H1 (cell line): Measurements from ENCODE around the gene FOXL3. TPM values are rescaled to one million over a fixed set of nuclear protein-coding genes. Genes with fewer than 3 reads are reported as not detected.

Experiments
- CBX5 ChIP-seq: fragments of 300-800, 300-1000 bp; sonication (generic); IDR thresholded peaks from 2 replicates; pipeline ENCODE4 v1.7.1; 2016; ENCODE audit warnings: antibody characterized with exemption, low read length, low read depth
- CHD7 ChIP-seq: fragments of 300-600 bp; sonication (generic); IDR thresholded peaks from 2 replicates; pipeline ENCODE4 v1.7.1; 2012; ENCODE audit warnings: low read length, moderate library complexity, mild to moderate bottlenecking, inconsistent platforms; ENCODE audit not compliant: insufficient replicate concordance
- CREB1 ChIP-seq: IDR thresholded peaks from 2 replicates; pipeline ENCODE4 v1.6.1; 2012; ENCODE audit warnings: inconsistent platforms
- EP300 ChIP-seq, 2 experiments: IDR thresholded peaks; 1 replicate in 1 of 2; 2 replicates in 1 of 2; pipeline ENCODE4 v1.6.1; 2011 to 2012; ENCODE audit warnings: low read depth in 2 of 2, low read length in 2 of 2, mild to moderate bottlenecking in 2 of 2, borderline replicate concordance in 1 of 2, inconsistent platforms in 1 of 2, moderate library complexity in 1 of 2
- GTF2F1 ChIP-seq: IDR thresholded peaks from 2 replicates; pipeline ENCODE4 v1.6.1; 2012; ENCODE audit warnings: low read depth, low read length, improper control_type of control experiment, borderline replicate concordance
- MAFK ChIP-seq: IDR thresholded peaks from 2 replicates; pipeline ENCODE4 v1.6.1; 2012; ENCODE audit warnings: low read depth, mild to moderate bottlenecking, improper control_type of control experiment, low read length
- RFX5 ChIP-seq: IDR thresholded peaks from 2 replicates; pipeline ENCODE4 v1.6.1; 2011; ENCODE audit warnings: low read depth, low read length, improper control_type of control experiment, borderline replicate concordance
- SAP30 ChIP-seq: fragments of 300-600 bp; sonication (generic); IDR thresholded peaks from 2 replicates; pipeline ENCODE4 v1.7.1; 2012; ENCODE audit warnings: low read length, moderate library complexity, mild to moderate bottlenecking, inconsistent platforms; ENCODE audit not compliant: insufficient read depth, insufficient replicate concordance
- SIRT6 ChIP-seq: IDR thresholded peaks from one replicate; pipeline ENCODE4 v1.7.1; 2012; ENCODE audit warnings: low read length, inconsistent platforms
- SUZ12 ChIP-seq: fragments of 200-600 bp; sonication (generic); IDR thresholded peaks from 2 replicates; pipeline ENCODE4 v1.6.1; 2012; ENCODE audit warnings: mild to moderate bottlenecking, inconsistent platforms, low read length, moderate library complexity, mixed read lengths
- TAF7 ChIP-seq: optimal IDR thresholded peaks from 2 replicates; pipeline ENCODE3; 2011; ENCODE audit warnings: low read depth, mild to moderate bottlenecking, inconsistent platforms, low read length, moderate library complexity, borderline replicate concordance
- polyA plus RNA-seq, 7 experiments: library from polyadenylated mRNA; depleted of rRNA in 3 of 7; stranded (reverse) in 5 of 7; unstranded in 2 of 7; fragments of >200 nt in 5 of 7; fragments of 200-250 nt in 2 of 7; gene quantifications; 1 replicate in 5 of 7; 2 replicates in 1 of 7; 4 replicates in 1 of 7; pipeline versions ENCODE4 v1.2.1 to v1.2.3, GENCODE V29; 2011 to 2013; ENCODE audit warnings: missing spikeins in 2 of 7, mixed read lengths in 2 of 7
- total RNA-seq: library from RNA; stranded (reverse); fragmentation: NEBNext Ultra II Directional; extraction: Animal tissue kit (Norgen Biotek cat#: 25700); gene quantifications from 2 replicates; pipeline ENCODE4 v1.2.1, GENCODE V29; 2021

FOXL3 gene
- total and polyA plus RNA-seq, 2 of the 8 experiments (the other 6 are each of a cell fraction or from before 2014, with no cell fraction given) = not detected

- TF ChIP-seq CHD7 (no peak), SUZ12 (no peak), CREB1 (no peak), RFX5 (no peak), TAF7 (no peak), CBX5 (no peak), SIRT6 (no peak), SAP30 (no peak), EP300 (IDR thresholded peaks at IDR 0.05; ENCODE audit: borderline replicate concordance in 1 of 2, low read depth in 2 of 2, low read length in 2 of 2) (no peak), GTF2F1 (no peak), MAFK (no peak)
Measured at GRCh38 chr7:294440-295154, 4.6 kb downstream of the FOXL3 start (continued).
